NT2/D1 (cell line): Measurements from ENCODE around the gene CHTF8.

Source experiments
- SUZ12 ChIP-seq: IDR thresholded peaks from 2 replicates; pipeline ENCODE4 v1.6.1; 2011; ENCODE audit not compliant: insufficient read length, insufficient read depth; ENCODE audit errors: extremely low read depth
- YY1 ChIP-seq: IDR thresholded peaks from 2 replicates; pipeline ENCODE4 v1.6.1; 2011; ENCODE audit not compliant: insufficient read length, insufficient read depth
- ZNF274 ChIP-seq: IDR thresholded peaks from 2 replicates; pipeline ENCODE4 v1.6.1; 2011; ENCODE audit warnings: mild to moderate bottlenecking, low read depth, low read length

- TF ChIP-seq SUZ12 = no peak
- no peak for TF ChIP-seq ZNF274
- no peak for TF ChIP-seq YY1
Observed at GRCh38 chr16:69079697-69080096, 52.7 kb downstream of the CHTF8 start.
